GM19239 (cell line): ENCODE results near the gene CARD16.
"Not testable (repeated sequence)": the region's sequence is repeated elsewhere in the genome, so short reads cannot be mapped to it uniquely, and the experiment has no call there.

Experiments used
- DNase-seq: peaks from one replicate; pipeline ENCODE4 v3.0.0; 2011; ENCODE audit warnings: low spot score; ENCODE audit not compliant: insufficient read length
- FAIRE-seq: peaks from 2 replicates; lab custom pipeline; 2011; peaks lifted over from hg19 to GRCh38; lab: Jason Lieb, UNC

Gene CARD16

DNA sequence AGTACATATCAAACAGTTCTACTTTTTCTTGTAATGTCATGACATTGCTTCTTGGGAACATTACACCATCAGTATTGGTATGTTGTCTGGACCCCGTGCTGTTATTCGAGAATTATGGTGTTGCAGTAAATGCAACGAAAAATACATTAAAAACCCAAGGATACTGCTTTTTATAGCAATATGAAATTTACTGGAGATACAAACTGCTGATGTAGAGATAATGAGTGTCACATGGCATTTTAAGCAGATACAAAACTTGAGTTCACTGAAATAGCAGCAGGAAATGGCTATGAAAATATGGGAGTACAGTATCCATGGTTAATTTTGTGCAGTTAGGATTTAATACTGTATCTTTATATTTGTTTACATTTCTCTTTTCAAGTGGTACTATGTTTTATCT is 7.4 kb upstream of the CARD16 start:
- DNase-seq: no peak
- FAIRE-seq: no peak

DNA sequence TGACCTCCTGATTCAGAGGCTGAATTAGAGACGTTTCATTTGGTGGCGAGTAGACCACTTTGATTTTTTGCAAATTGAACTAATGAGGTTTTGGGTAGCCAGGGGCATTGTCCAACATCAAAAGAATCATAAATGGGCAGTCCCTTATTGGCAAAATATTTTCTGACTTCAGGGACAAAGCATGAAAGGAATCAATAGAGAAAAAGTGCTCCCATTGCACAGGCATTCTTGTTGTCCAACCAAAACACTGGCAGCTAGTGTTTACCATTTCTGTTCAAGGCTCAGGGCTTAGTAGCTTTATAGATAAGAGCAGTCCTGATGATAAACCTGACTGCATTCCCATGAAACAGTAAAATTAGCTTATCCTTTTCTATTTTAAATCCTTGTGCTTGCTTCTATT is 6.4 kb upstream of the CARD16 start:
- DNase-seq (no peak), FAIRE-seq (no peak)

DNA sequence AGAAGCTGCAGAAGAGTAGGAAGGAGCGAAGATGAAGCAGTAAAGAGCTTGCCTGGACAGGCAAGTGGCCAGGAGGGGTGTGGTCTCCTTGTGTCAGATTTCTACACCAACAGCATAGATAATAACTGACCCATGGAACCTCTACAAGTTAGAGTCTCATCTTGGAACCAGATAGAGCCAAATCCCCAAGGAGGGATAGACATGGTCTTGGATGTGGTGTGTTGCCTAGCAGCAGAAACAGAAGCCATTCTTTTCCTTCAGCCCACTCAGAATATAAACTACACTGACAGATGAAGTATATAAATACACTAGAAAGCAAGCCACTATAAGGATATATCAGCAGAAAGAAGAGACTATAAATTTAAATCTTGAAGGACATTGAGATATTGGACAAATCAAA is 4.3 kb upstream of the CARD16 start:
- FAIRE-seq (no peak), DNase-seq (no peak)

DNA sequence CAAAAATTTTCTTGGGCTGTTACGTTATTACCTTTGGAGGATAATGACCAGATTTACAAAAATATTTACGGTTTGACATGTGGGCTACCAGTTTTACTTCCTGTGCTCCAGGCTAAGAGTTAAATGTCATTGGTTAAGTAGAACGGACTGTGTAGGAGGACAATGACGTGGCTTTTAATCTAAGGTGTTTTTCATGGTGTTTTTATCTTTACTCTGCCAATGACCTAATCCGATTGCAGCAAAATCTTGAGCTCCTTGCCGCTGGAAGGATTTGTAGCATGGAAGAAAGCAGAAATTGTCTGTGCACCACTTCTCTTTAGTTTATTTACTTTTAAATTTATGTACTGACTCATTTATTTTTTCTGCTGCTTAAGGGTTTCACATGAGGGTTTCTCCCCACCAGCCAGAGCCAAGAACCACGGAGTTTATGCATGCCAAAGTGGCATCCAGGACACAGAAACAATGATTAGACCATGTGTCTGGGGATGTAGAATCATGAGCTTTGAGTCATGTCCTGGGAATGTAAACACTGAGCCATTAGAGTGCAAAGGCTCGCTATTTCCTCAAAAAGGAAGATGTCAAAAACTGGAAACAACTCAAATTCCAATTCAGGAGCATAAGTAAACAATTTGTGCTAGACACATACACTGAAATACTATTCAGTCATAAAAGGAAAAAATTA is 1.9 kb upstream of the CARD16 start:
- DNase-seq (no peak), FAIRE-seq (no peak)

DNA sequence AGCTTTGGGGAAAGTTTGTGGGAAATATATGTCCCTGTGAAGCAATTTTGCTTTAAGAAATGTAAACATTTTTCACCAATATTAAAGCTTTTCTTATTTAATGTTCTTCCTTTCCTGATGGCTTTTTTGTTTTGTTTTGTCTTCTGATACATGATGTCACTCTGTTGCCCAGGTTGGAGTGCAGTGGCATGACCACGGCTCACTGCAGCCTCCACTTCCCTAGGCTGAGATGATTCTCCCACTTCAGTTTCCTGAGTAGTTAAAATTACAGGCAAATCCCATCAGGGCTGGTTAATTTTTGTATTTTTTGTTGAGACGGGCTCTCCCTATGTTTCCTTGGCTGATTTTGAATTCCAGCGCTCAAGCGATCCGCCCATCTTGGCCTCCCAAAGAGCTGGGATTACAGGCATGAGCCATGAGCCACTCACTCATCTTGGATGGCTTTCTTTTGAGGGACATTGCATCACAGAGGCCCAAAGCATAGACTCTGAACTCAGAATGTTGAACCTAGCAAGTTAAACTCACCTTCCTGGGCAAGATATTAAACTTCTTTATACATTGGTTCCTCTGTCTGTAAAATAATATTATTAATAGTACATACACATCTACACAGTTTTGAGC is 651 bp upstream of the CARD16 start:
- FAIRE-seq (peak; percentile 8), DNase-seq (no peak)

DNA sequence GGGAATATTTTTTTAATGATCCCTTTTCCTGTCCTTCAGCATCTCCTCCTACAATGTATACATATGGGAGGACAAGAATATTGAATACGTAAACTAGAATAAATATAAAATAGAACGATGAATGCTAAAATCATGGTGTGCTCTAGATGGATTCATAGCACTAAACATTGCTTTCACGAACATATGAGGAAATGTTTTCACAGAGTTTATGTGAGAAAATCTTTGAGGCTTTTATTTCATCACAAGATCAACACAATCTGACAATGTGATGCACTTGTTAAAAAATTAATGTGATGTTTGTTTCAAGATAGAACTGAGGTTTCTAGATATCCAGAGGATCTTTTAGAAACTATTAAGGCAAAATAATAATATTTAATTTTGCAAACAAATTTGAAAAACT is 3.0 kb downstream of the CARD16 start:
- no peak for DNase-seq
- FAIRE-seq: no peak

DNA sequence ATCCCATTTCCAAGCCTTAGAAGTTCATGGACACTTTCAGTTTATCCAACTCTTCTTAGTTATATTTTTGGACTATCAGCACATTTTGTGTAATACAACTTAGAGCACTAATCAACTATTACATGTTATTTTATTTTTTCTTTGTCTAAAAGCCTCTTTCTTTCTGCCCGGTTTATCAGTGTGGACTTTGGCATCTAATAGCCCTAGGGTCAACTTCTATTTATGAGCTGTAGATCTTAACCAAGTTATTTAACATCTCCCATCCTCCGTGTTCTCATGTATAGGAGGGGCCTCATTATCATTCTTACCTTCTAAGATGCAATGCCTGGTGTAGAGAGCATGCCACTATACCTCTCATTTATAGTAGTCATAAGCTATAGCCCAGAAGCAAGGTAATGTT is 4.4 kb downstream of the CARD16 start:
- no peak for FAIRE-seq
- DNase-seq: no peak

DNA sequence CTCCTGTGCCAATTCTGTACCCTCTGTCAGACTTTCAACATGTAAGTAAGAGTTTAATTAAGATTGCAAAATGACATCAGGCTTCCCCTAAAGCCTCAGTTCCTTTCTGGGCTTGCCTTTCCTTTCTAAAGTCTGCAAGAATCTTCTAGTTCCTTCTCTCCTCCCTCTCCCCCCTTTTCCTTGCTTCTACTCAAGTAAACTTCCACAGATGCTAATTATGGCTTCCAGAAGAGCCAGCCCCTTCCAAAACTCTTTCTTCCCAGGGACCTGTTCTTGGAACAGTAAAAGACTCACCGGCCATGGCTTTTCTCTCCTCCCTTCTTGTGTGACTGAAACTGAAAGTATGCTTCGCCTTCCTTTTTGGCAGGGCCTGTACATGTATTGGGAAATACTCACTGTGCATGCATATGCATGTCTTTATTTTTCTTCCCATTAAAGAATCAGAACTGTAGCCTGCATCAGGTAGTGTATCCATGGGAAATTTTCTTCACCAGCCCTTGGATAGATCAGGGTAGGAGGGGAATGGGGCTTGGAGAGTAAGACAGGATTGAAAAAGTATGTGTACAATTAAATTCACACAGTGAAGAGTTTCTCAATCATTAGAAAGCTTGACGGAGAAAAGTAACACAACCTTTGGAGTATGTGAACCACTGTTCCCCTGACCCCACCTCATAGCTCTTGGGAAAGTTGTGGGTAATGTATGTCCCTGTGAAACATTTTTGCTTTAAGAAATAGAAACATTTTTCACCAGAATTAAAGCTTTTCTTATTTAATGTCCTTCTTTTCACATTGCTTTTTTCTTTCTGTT is 10.1 kb downstream of the CARD16 start, which contains the start of gene CASP1:
Gene CASP1 (minus strand): TSS at position 332 of the 808 bp plus-strand sequence. CDS start 31 bp downstream, at position 301.
- peak; percentile 96 for FAIRE-seq
- DNase-seq: no peak

DNA sequence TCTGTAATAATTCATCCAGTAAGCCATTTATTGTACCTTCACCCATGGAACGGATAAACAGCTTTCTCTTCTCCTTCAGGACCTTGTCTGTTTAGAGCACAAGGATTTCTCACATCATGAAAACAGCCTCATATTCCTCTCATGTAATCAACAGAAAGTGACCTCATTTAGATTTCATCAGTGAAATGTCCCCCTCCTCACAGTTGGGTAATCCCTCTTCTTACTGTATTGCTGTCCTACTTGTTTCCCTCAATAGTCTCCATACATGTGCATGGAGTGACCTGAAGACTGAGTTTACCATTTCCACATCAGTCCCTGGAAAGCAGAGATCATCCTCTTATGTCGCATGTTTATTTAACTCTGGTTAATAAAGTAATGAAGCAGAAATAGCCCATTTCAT is 10.7 kb downstream of the CARD16 start:
- not testable (repeated sequence) for FAIRE-seq, DNase-seq

DNA sequence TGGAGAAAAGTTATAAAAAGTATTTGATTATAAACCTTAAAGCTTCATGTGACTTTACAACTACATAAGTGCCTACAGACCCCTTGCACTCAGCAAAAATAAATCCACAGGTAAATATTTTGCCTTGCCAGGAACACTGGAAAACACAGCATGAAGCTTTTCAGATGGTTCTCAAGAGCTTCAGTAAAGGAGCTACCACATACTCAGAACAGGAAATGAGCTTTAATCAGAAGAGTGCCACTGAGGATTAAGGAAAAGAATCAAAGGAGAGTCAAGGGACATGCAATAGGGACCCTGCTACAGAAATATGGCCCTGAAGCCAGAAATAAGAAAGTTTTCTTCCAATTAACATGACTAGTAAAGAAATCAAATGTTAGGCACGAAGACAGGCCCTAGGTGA is 11.4 kb downstream of the CARD16 start:
- DNase-seq (no peak), FAIRE-seq (peak; percentile 18)

DNA sequence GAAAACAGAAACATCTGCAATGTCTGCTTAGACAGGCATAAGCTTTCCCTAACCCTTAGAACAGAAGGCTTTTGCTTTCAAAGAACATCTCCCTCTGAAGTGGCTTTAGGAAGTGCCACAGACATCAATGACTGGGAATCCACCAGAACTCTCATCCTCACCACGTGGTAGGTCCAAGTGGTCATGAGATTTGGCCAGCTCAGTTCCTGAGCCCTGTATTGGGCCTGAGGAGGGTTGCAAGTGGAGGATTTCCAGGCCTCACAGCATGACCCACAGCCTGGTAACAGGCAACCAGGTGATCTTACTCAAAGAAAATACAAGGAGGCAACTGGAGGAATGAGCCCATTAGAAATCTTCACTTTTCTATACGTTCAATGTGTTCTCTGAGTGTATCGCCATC is 11.8 kb downstream of the CARD16 start:
- DNase-seq: no peak
- FAIRE-seq: peak; percentile 31

DNA sequence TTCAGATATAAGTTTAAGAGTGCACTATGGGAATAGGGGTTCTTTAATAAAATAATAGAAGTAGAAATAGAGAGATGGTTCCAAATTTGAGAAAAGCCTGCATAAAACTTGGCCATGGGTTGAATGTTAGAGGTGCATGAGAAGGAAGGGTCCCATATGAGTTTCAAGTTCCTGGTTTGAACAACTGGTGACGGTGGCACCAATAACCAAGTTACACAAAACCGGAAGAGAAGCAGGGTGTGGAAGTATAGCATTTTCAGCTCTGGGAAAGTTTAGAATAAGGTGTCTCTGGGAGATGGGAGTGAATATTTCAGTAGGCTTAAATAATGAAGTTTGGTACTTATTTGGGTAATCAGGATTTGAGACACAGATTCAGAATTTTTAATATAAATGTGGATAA is 12.6 kb downstream of the CARD16 start:
- DNase-seq: no peak
- peak; percentile 64 for FAIRE-seq

DNA sequence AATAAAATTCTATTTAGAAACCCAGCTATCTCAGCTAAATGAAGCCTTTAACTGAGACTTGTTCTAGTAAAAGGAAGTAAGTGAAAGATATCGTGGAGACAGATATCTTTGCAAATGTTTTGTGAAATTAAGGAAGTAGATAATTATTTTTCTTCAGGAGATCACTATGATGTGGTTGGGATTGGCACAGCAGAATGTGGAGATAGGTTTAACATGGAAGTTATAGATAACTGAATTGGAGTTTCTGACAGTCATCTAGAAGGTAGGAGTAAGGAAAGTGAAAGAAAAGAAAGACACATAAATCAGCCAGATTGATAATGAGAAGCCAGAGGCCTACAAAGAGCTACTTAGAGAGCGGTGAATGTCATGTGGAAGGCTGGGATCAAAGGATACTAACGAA is 17.5 kb downstream of the CARD16 start:
- no peak for DNase-seq
- no peak for FAIRE-seq

DNA sequence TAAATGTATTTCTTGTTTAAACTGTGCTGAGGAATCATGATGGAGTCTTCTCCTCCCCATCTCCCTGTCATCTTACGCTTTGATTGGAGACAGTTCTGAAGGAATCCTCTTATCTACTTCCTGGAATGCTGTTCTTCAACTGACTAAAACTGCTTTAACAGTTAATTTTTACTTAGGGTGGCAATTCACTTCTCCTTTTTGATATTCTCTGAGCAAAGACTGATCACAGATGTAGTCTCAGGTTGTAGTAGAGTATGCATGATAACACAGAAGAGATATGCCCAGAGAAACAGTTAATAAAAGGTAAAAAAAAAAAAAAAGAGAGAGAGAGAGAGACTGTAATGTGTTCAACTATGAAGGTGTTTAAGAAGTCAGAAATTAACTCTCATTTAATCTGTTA is 20.7 kb downstream of the CARD16 start:
- DNase-seq: no peak
- FAIRE-seq: no peak

DNA sequence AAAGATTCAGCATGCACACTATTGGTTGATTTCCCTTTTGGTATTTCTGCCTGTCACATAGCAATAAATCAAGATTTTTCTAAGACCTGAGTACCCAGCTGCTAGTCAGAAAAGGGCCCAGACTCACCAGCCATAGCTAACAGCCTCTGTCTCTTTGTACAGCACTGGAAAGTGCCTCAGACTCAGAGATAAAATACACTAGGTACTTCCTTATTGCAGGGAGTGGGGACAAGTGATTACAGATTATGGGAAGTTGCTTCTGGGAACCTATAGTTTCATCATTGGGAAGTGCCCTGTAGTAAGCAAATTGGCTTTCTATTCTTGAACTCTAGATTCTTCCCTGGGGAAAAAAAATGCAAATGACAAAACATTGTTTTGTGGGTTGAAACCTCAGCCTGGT is 22.1 kb downstream of the CARD16 start, which contains the start of gene CASP5:
Gene CASP5 (minus strand): TSS at position 166 of the 400 bp plus-strand sequence. CDS start 32 bp downstream, at position 134.
- FAIRE-seq (no peak), DNase-seq (no peak)

DNA sequence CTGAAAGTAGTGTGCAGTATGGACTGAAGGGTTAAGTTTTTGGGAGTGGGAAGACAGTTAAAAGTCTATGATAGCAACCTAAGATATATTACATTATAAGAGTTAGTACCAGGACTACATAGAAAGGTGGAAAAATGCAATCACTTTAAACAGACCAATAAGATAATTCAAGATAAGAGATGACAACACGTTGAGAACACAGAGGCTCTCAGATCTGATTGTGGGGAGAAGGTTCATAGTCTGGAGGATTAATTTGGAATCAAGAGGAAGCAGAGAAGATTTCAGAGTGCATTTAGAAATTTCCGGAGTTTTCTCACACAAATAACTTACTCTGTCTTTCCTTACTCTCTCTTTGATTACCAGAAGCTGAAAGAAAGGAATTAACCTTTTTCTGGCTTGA is 22.6 kb downstream of the CARD16 start:
- FAIRE-seq: no peak
- DNase-seq: no peak

DNA sequence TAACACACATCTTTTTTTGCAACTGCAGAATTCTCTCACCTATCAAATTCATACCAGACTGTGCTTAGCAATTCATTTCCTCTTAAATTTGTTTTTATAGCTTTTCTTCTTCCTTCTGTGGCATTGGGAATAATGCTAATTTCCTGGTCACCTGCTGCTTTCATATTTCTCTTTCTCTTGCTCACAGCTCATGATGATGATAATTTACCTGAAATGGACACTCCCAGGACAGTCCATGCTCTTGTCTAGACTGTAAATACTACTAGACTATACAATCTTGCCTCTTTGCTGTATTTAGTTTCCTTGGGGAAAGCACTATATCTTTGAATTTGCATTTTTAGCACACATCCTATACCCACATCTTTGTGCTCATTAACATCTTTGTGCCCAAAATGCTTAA is 37.7 kb downstream of the CARD16 start:
- FAIRE-seq: no peak
- no peak for DNase-seq

DNA sequence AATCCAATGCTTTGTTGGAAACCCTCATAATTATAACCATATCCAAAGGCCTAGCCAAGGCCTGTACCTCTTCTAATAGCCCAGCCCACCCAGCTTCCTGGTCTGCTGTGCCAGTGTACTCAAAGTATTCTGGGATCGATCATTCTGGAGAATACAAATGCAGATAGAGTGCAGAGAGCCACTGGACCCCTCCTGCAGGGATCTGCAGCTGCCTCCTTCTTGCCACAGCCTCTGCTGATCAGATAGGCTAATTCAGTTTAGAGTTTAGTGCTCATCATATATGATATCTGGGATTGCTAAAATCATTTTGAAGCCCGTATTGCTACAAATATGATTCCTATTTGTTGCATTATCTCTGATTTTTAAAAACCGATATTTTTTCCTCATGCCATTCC is 39.7 kb downstream of the CARD16 start:
- no peak for FAIRE-seq
- DNase-seq: no peak

DNA sequence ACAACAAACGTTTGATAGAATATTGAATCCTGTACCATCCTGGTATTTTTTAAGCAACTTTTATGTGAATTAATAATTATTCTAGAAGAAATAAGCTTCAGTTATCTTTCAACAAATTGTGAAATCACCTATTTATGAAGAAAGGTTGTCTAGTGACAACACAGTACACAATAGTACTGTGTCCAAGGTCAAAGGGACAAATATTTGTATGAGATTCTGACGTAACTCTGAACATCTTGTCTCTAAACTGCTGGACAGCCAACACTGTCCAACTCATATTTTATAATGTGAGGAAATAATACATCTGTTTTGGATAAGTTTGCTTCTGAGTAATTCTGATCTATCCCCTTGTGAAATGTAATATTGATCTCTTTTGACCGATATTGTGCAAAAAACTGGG is 41.1 kb downstream of the CARD16 start:
- DNase-seq: no peak
- FAIRE-seq: no peak

DNA sequence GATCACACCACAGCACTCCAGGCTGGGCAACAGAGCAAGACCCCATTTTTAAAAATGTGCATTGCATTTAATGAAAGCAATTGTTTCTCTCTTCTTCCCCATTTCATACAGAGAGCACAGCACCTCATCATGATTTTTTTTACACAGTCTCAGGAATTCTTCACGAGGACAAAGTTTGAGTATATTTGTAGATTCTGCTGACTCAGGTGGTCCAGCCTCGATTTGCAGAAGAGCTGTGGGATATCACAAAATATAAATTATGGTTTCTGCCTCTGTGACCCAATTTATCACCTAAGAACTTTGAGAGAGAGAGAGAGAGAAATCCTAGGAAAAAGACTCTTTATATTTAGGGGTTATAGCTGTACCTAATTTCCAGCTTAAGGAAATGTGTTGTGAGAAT is 42.0 kb downstream of the CARD16 start:
- no peak for DNase-seq
- FAIRE-seq: no peak

DNA sequence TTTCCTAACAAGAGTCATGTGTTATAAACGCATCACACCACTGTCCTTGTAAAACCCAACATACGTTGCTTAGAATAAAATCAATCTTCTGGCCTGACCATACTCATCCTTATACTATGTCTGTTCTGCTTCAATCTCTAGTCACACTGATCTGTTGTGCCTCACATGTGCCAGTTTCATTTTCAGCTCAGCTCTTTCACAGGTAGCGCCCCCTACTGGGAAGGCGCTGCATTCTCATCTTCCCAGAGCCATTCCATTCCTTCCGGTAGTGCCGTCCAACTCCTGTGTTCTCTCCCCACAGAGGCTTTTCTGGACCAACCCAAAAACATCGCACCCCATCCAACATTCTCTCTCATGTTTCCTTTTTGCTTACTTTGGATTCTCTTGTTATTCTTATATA is 44.3 kb downstream of the CARD16 start:
- peak; percentile 82 for FAIRE-seq

More for the DNA sequence above, 44.3 kb downstream of the CARD16 start:
- DNase-seq: peak; percentile 2
